Mucosa of stomach (tissue), 1 donor: ENCODE data around the gene EMILIN1.
"Not testable (repeated sequence)": the region's sequence is repeated elsewhere in the genome, so short reads cannot be mapped to it uniquely, and the experiment has no call there.

Experiments
- H3K27me3 ChIP-seq: one replicate; pipeline ENCODE4 v1.7.0; 2013; ENCODE audit warnings: mild to moderate bottlenecking, low read length; ENCODE audit not compliant: control insufficient read depth, insufficient read depth
- H3K36me3 ChIP-seq: one replicate; pipeline ENCODE4 v1.7.0; 2013; ENCODE audit warnings: low read length; ENCODE audit not compliant: control insufficient read depth, insufficient read depth
- H3K4me1 ChIP-seq: one replicate; pipeline ENCODE4 v1.7.0; 2013; ENCODE audit warnings: mild to moderate bottlenecking, low read length; ENCODE audit not compliant: control insufficient read depth, insufficient read depth
- H3K4me3 ChIP-seq: one replicate; pipeline ENCODE4 v1.7.0; 2013; ENCODE audit warnings: low read length
- H3K9ac ChIP-seq: one replicate; pipeline ENCODE4 v1.7.0; 2013; ENCODE audit warnings: mild to moderate bottlenecking, low read length, moderate library complexity
- H3K9me3 ChIP-seq: one replicate; pipeline ENCODE4 v1.7.0; 2013; ENCODE audit warnings: mild to moderate bottlenecking, low read length, moderate library complexity; ENCODE audit not compliant: control insufficient read depth
- donor health status: Pancreatic carcinoma.

EMILIN1 gene

GRCh38 chr2:27074738-27075565 is 3.5 kb upstream of the EMILIN1 start:
- Histone ChIP-seq H3K27me3 (peaks cover 7% of the 10 kb centered on the region), H3K36me3 (no peaks in the 10 kb centered on the region), H3K4me1 (peaks cover 28% of the 10 kb centered on the region), H3K9me3 (no peaks in the 10 kb centered on the region), H3K4me3 (no peak overlapping the region), H3K9ac (no peak overlapping the region)

- H3K9ac ChIP-seq, H3K36me3 ChIP-seq, H3K27me3 ChIP-seq, H3K4me3 ChIP-seq, H3K9me3 ChIP-seq: not testable (repeated sequence)
- peaks cover 22% of the 10 kb centered on the region for H3K4me1 ChIP-seq
These were observed 2.9 kb upstream of the EMILIN1 start for GRCh38 chr2:27075566-27075871.

GRCh38 chr2:27076323-27076722 is 2.1 kb upstream of the EMILIN1 start:
- Histone ChIP-seq H3K9me3 (no peaks in the 10 kb centered on the region), H3K4me3 (no peak overlapping the region), H3K9ac (no peak overlapping the region), H3K27me3 (peaks cover 7% of the 10 kb centered on the region), H3K36me3 (no peaks in the 10 kb centered on the region), H3K4me1 (peaks cover 25% of the 10 kb centered on the region)

GRCh38 chr2:27077231-27077630 is 1.2 kb upstream of the EMILIN1 start:
- Histone ChIP-seq H3K36me3 (no peaks in the 10 kb centered on the region), H3K4me3 (no peak overlapping the region), H3K9ac (no peak overlapping the region), H3K9me3 (no peaks in the 10 kb centered on the region), H3K4me1 (peaks cover 30% of the 10 kb centered on the region), H3K27me3 (peaks cover 7% of the 10 kb centered on the region)

- Histone ChIP-seq H3K27me3 (peaks cover 7% of the 10 kb centered on the region), H3K36me3 (no peaks in the 10 kb centered on the region), H3K4me3 (no peak overlapping the region), H3K9ac (peak overlapping the region; percentile 55), H3K4me1 (peaks cover 23% of the 10 kb centered on the region), H3K9me3 (no peaks in the 10 kb centered on the region)
These were observed 1.1 kb downstream of the EMILIN1 start for GRCh38 chr2:27079233-27080139.

- no peaks in the 10 kb centered on the region for H3K9me3 ChIP-seq
- no peaks in the 10 kb centered on the region for H3K36me3 ChIP-seq
- H3K9ac ChIP-seq = peak overlapping the region; percentile 7
- peaks cover 26% of the 10 kb centered on the region for H3K4me1 ChIP-seq
- peaks cover 7% of the 10 kb centered on the region for H3K27me3 ChIP-seq
- H3K4me3 ChIP-seq = no peak overlapping the region
These were observed 1.7 kb downstream of the EMILIN1 start for GRCh38 chr2:27080140-27080469.

- Histone ChIP-seq H3K4me3 (no peak overlapping the region), H3K4me1 (peaks cover 31% of the 10 kb centered on the region), H3K36me3 (no peaks in the 10 kb centered on the region), H3K9me3 (no peaks in the 10 kb centered on the region), H3K27me3 (peaks cover 7% of the 10 kb centered on the region), H3K9ac (peak overlapping the region; percentile 7)
These were observed 2.2 kb downstream of the EMILIN1 start for GRCh38 chr2:27080603-27080936.

GRCh38 chr2:27081984-27082772 is 3.8 kb downstream of the EMILIN1 start:
- no peaks in the 10 kb centered on the region for H3K36me3 ChIP-seq
- peaks cover 35% of the 10 kb centered on the region for H3K4me1 ChIP-seq
- no peaks in the 10 kb centered on the region for H3K9me3 ChIP-seq
- H3K27me3 ChIP-seq = no peaks in the 10 kb centered on the region
- peak overlapping the region; percentile 1 for H3K9ac ChIP-seq
- H3K4me3 ChIP-seq = no peak overlapping the region

GRCh38 chr2:27082773-27083409 is 4.5 kb downstream of the EMILIN1 start:
- H3K4me1 ChIP-seq = peaks cover 40% of the 10 kb centered on the region
- peaks cover 6% of the 10 kb centered on the region for H3K27me3 ChIP-seq
- H3K9me3 ChIP-seq = no peaks in the 10 kb centered on the region
- no peaks in the 10 kb centered on the region for H3K36me3 ChIP-seq
- no peak overlapping the region for H3K4me3 ChIP-seq
- no peak overlapping the region for H3K9ac ChIP-seq

GRCh38 chr2:27083410-27084296 is 5.2 kb downstream of the EMILIN1 start:
- H3K9me3 ChIP-seq = no peaks in the 10 kb centered on the region
- no peak overlapping the region for H3K4me3 ChIP-seq
- H3K36me3 ChIP-seq = no peaks in the 10 kb centered on the region
- H3K4me1 ChIP-seq = peaks cover 40% of the 10 kb centered on the region
- no peak overlapping the region for H3K9ac ChIP-seq
- peaks cover 6% of the 10 kb centered on the region for H3K27me3 ChIP-seq
